Measurements from ENCODE around the gene GRIN2D.

- TF ChIP-seq POLR2AphosphoS5 (IDR thresholded peaks at IDR 0.05) (no peak), CTCF (IDR thresholded peaks at IDR 0.05) (no peak)
These were observed 30.0 kb upstream of the GRIN2D start for GRCh38 chr19:48363500-48363809.

Measured in gastroesophageal sphincter (tissue), 3 donors.